CD14-positive monocyte (primary cell): Measurements from ENCODE around the gene PLXNA2. TPM values are rescaled to one million over a fixed set of nuclear protein-coding genes. Genes with fewer than 3 reads are reported as not detected.

Experiments
- DNase-seq, 3 donors: peaks; one replicate each; pipeline ENCODE4 v3.0.0-alpha.2; 2011 to 2022
- H2AFZ ChIP-seq: 2 replicates; pipeline ENCODE4 v1.6.0; 2012; ENCODE audit warnings: mild to moderate bottlenecking, low read depth, low read length, inconsistent platforms; ENCODE audit not compliant: insufficient read depth, poor library complexity, severe bottlenecking
- H3K27ac ChIP-seq, 2 donors: 1 replicate in 1 of 2; 2 replicates in 1 of 2; pipeline ENCODE4 v1.5.1; 2012 to 2013; ENCODE audit warnings: low read length in 2 of 2, control low read depth in 1 of 2, inconsistent platforms in 1 of 2, low read depth in 1 of 2, mild to moderate bottlenecking in 1 of 2
- H3K27me3 ChIP-seq, 2 donors: one replicate each; pipeline versions ENCODE4 v1.6.0 to v1.6.1; 2011 to 2013; ENCODE audit warnings: low read length in 2 of 2; ENCODE audit not compliant: control insufficient read depth in 2 of 2, insufficient read depth in 2 of 2
- H3K36me3 ChIP-seq, 2 donors: replicated peaks in 1 of 2; 1 replicate in 1 of 2; 2 replicates in 1 of 2; pipeline versions ENCODE4 v1.5.1 to v1.6.1; 2012 to 2013; ENCODE audit warnings: low read length in 2 of 2, control low read depth in 1 of 2, inconsistent platforms in 1 of 2, mild to moderate bottlenecking in 1 of 2; ENCODE audit not compliant: insufficient read depth in 2 of 2, control insufficient read depth in 1 of 2
- H3K4me1 ChIP-seq, 2 donors: 1 replicate in 1 of 2; 2 replicates in 1 of 2; pipeline versions ENCODE4 v1.5.1 to v1.6.1; 2012 to 2013; ENCODE audit warnings: low read length in 2 of 2, control low read depth in 1 of 2, inconsistent platforms in 1 of 2, mild to moderate bottlenecking in 1 of 2, moderate library complexity in 1 of 2; ENCODE audit not compliant: insufficient read depth in 2 of 2, control insufficient read depth in 1 of 2
- H3K4me2 ChIP-seq: replicated peaks from 2 replicates; pipeline ENCODE3; 2012; ENCODE audit warnings: low read length, moderate library complexity, mild to moderate bottlenecking; ENCODE audit not compliant: poor library complexity, severe bottlenecking; ENCODE audit errors: extremely low read depth
- H3K4me3 ChIP-seq, 3 experiments: fragments of 200-600 bp in 1 of 3; sonication (generic) in 1 of 3; replicated peaks in 1 of 3; 1 replicate in 2 of 3; 2 replicates in 1 of 3; pipeline ENCODE4 v1.5.1; 2011 to 2013; ENCODE audit warnings: low read length in 3 of 3, mild to moderate bottlenecking in 3 of 3, control low read depth in 2 of 3, low read depth in 2 of 3, inconsistent platforms in 1 of 3, moderate library complexity in 1 of 3
- H3K79me2 ChIP-seq: 2 replicates; pipeline ENCODE4 v1.6.0; 2012; ENCODE audit warnings: mild to moderate bottlenecking, control low read depth, inconsistent platforms, low read length, moderate library complexity; ENCODE audit not compliant: insufficient read depth
- H3K9ac ChIP-seq: 2 replicates; pipeline ENCODE4 v1.6.0; 2017; ENCODE audit warnings: low read length, mild to moderate bottlenecking; ENCODE audit not compliant: insufficient read depth, poor library complexity, severe bottlenecking
- H3K9me3 ChIP-seq, 2 donors: replicated peaks in 1 of 2; 1 replicate in 1 of 2; 2 replicates in 1 of 2; pipeline versions ENCODE4 v1.5.1 to v1.6.1; 2012 to 2013; ENCODE audit warnings: low read length in 2 of 2, control low read depth in 1 of 2; ENCODE audit not compliant: control insufficient read depth in 1 of 2, insufficient read depth in 1 of 2
- H4K20me1 ChIP-seq: 2 replicates; pipeline ENCODE4 v1.6.0; 2012; ENCODE audit warnings: mild to moderate bottlenecking, low read length, control low read depth, moderate library complexity; ENCODE audit not compliant: insufficient read depth
- H3K27ac Mint-ChIP-seq, 7 donors: one replicate each; pipeline ENCODE4 v1.8.0; 2020; ENCODE audit warnings: mild to moderate bottlenecking in 7 of 7, mixed read lengths in 7 of 7, moderate library complexity in 6 of 7, inconsistent platforms in 2 of 7
- H3K27me3 Mint-ChIP-seq, 3 donors: one replicate each; pipeline ENCODE4 v1.8.0; 2021 to 2022; ENCODE audit warnings: low read depth in 3 of 3, mild to moderate bottlenecking in 3 of 3, mixed read lengths in 3 of 3, moderate library complexity in 3 of 3, inconsistent platforms in 1 of 3
- H3K36me3 Mint-ChIP-seq, 2 donors: one replicate each; pipeline ENCODE4 v1.8.0; 2020; ENCODE audit warnings: mixed read lengths in 2 of 2, inconsistent platforms in 1 of 2, mild to moderate bottlenecking in 1 of 2
- H3K4me1 Mint-ChIP-seq: one replicate; pipeline ENCODE4 v1.8.0; 2020; ENCODE audit warnings: mild to moderate bottlenecking, mixed read lengths
- H3K4me3 Mint-ChIP-seq, 2 donors: one replicate each; pipeline ENCODE4 v1.8.0; 2020; ENCODE audit warnings: mild to moderate bottlenecking in 2 of 2, mixed read lengths in 2 of 2, moderate library complexity in 1 of 2
- H3K9me3 Mint-ChIP-seq, 7 donors: one replicate each; pipeline ENCODE4 v1.8.0; 2020 to 2022; ENCODE audit warnings: mixed read lengths in 7 of 7, mild to moderate bottlenecking in 6 of 7, moderate library complexity in 6 of 7, inconsistent platforms in 2 of 7
- CTCF ChIP-seq: fragments of 200-600 bp; IDR thresholded peaks from one replicate; pipeline ENCODE4 v1.8.0; 2022; ENCODE audit warnings: antibody characterized with exemption, mild to moderate bottlenecking
- WGBS: methylation state at CpG from one replicate; pipeline ENCODE4 v1.1.5; 2013; ENCODE audit warnings: missing lambda C conversion rate; ENCODE audit not compliant: insufficient coverage; 5-methylcytosine and 5-hydroxymethylcytosine counted together
- intact Hi-C, 2 donors: fragments of 100-400 bp; cut with micrococcal nuclease; formaldehyde crosslinking; loops; one replicate each; pipeline versions ENCODE4 v1.15.0 to v1.15.1; 2023
- polyA plus RNA-seq, 3 donors: library from polyadenylated mRNA; depleted of rRNA in 1 of 3; unstranded in 2 of 3; stranded (reverse) in 1 of 3; fragments of 300-500 nt in 2 of 3; fragments of >200 nt in 1 of 3; fragmentation: Illumina TruSeq in 2 of 3; gene quantifications; 1 replicate in 2 of 3; 2 replicates in 1 of 3; pipeline ENCODE4 v1.2.3, GENCODE V29; 2012 to 2021

Gene PLXNA2
- polyA plus RNA-seq, 3 donors = 0.75 to 2.1 (median 1.1) TPM

- Mint-ChIP-seq H3K27ac (no peak overlapping the region), H3K4me3 (peak overlapping the region in 1 of 2 donors; percentile 12), H3K4me1 (peaks cover 46% of the 10 kb centered on the region), H3K36me3 (peaks cover 0 to 11% of the 10 kb centered on the region in 2 donors), H3K9me3 (peaks cover 0 to 9% (median 2%) of the 10 kb centered on the region in 7 donors), H3K27me3 (peaks cover 39 to 68% (median 53%) of the 10 kb centered on the region in 3 donors)
- H3K9ac ChIP-seq = no peak overlapping the region
- H3K4me1 ChIP-seq = peaks cover 30 to 45% of the 10 kb centered on the region in 2 donors
- no peak overlapping the region for H3K4me3 ChIP-seq
- peak; percentile 69 for TF ChIP-seq CTCF
- no peak overlapping the region for H2AFZ ChIP-seq
- no peaks in the 10 kb centered on the region for H3K9me3 ChIP-seq
- DNase-seq = peak in 1 of 3 donors; percentile 10
- H3K27me3 ChIP-seq = peaks cover 34 to 46% of the 10 kb centered on the region in 2 donors
- H4K20me1 ChIP-seq = peaks cover 36% of the 10 kb centered on the region
- 76% methylated on average over 7 of the region's 9 CpGs for WGBS
- no peaks in the 10 kb centered on the region for H3K79me2 ChIP-seq
- no peak overlapping the region for H3K27ac ChIP-seq
- no peak overlapping the region for H3K4me2 ChIP-seq
- no peaks in the 10 kb centered on the region for H3K36me3 ChIP-seq
- intact Hi-C loops = no loop called here
Observed at GRCh38 chr1:208238710-208239472, 5.3 kb downstream of the PLXNA2 start.

- H3K79me2 ChIP-seq = no peaks in the 10 kb centered on the region
- intact Hi-C loops = no loop called here
- no peaks in the 10 kb centered on the region for H3K9me3 ChIP-seq
- H3K4me2 ChIP-seq = no peak overlapping the region
- peaks cover 37% of the 10 kb centered on the region for H3K4me1 Mint-ChIP-seq
- H3K36me3 ChIP-seq = no peaks in the 10 kb centered on the region
- peak overlapping the region in 1 of 7 donors; percentile 21 for H3K27ac Mint-ChIP-seq
- no peak overlapping the region for H2AFZ ChIP-seq
- WGBS = no CpG with 5 or more reads among the region's 8 CpGs
- H3K4me3 ChIP-seq = no peak overlapping the region
- peaks cover 21 to 30% of the 10 kb centered on the region in 2 donors for H3K4me1 ChIP-seq
- H3K36me3 Mint-ChIP-seq = peaks cover 0 to 9% of the 10 kb centered on the region in 2 donors
- no peak overlapping the region for H3K9ac ChIP-seq
- peaks cover 27% of the 10 kb centered on the region for H4K20me1 ChIP-seq
- H3K4me3 Mint-ChIP-seq = peak overlapping the region in 1 of 2 donors; percentile 82
- peaks cover 30 to 54% (median 45%) of the 10 kb centered on the region in 3 donors for H3K27me3 Mint-ChIP-seq
- peaks cover 0 to 6% (median 2%) of the 10 kb centered on the region in 7 donors for H3K9me3 Mint-ChIP-seq
- H3K27me3 ChIP-seq = peaks cover 28 to 37% of the 10 kb centered on the region in 2 donors
- no peak overlapping the region for H3K27ac ChIP-seq
- TF ChIP-seq CTCF = no peak
- DNase-seq = no peak
Observed at GRCh38 chr1:208237241-208237640, 6.9 kb downstream of the PLXNA2 start.
